Activated CD4-positive, alpha-beta memory T cell treated with anti-CD3 and anti-CD28 coated beads, Interleukin-2, amount 10 ng/mL, durations not matched to agents 7 days and 5 days (primary cell): Measurements from ENCODE around the gene TMEM196. TPM values are rescaled to one million over a fixed set of nuclear protein-coding genes. Genes with fewer than 3 reads are reported as not detected.

ENCODE experiments used
- CTCF ChIA-PET: fragments of 350-600 bp; sonication (Branson Sonifier 250); formaldehyde crosslinking; loops from one replicate; lab custom pipeline; 2021; ENCODE audit warnings: antibody characterized with exemption, inconsistent platforms; lab: Charles Lee
- POLR2A ChIA-PET: fragments of 350-600 bp; sonication (Branson Sonifier 250); formaldehyde crosslinking; loops from one replicate; lab custom pipeline; 2021; ENCODE audit warnings: antibody characterized with exemption; lab: Charles Lee
- DNase-seq: peaks from one replicate; pipeline ENCODE4 v3.0.0-alpha.2; 2020
- H3K27ac Mint-ChIP-seq: one replicate; pipeline ENCODE4 v1.8.0; 2021; ENCODE audit warnings: mild to moderate bottlenecking, mixed read lengths
- H3K27me3 Mint-ChIP-seq: one replicate; pipeline ENCODE4 v1.8.0; 2021; ENCODE audit warnings: mixed read lengths
- H3K36me3 Mint-ChIP-seq: one replicate; pipeline ENCODE4 v1.8.0; 2021; ENCODE audit warnings: low read depth, mixed read lengths
- H3K4me1 Mint-ChIP-seq: one replicate; pipeline ENCODE4 v1.8.0; 2021; ENCODE audit warnings: mixed read lengths
- H3K4me3 Mint-ChIP-seq: one replicate; pipeline ENCODE4 v1.8.0; 2021; ENCODE audit warnings: mild to moderate bottlenecking, mixed read lengths
- H3K9me3 Mint-ChIP-seq: one replicate; pipeline ENCODE4 v1.8.0; 2021; ENCODE audit warnings: mixed read lengths
- total RNA-seq, 2 experiments: library from RNA; stranded (reverse); gene quantifications; one replicate each; pipeline ENCODE4 v1.2.3, GENCODE V29; 2021

Gene TMEM196
- not detected for total RNA-seq

- H3K4me1 Mint-ChIP-seq = peaks cover 3% of the 10 kb centered on the region
- ChIA-PET CTCF (interaction anchor here (1.0 kb wide), 1 partner anchor 19 kb away, joined by 3 read pairs; no protein-coding TSS in a partner anchor), POLR2A (no interaction called here)
- DNase-seq = no peak
- no peak within 1 kb of the TSS for H3K4me3 Mint-ChIP-seq
- H3K36me3 Mint-ChIP-seq = no peaks in the 10 kb centered on the region
- H3K27ac Mint-ChIP-seq = no peak within 1 kb of the TSS
- H3K9me3 Mint-ChIP-seq = no peaks in the 10 kb centered on the region
- peaks cover 26% of the 10 kb centered on the region for H3K27me3 Mint-ChIP-seq
Measured at GRCh38 chr7:19772841-19773760, at the start of gene TMEM196. TSS of gene TMEM196 (minus strand) at chr7:19773617. CDS start at chr7:19772696, 921 bp downstream.

GRCh38 chr7:19816128-19816527 lies 42.7 kb upstream of the TMEM196 start:
- H3K9me3 Mint-ChIP-seq = no peaks in the 10 kb centered on the region
- no peaks in the 10 kb centered on the region for H3K27me3 Mint-ChIP-seq

GRCh38 chr7:19815546-19815945 lies 42.1 kb upstream of the TMEM196 start:
- ChIA-PET POLR2A (no interaction called here), CTCF (no interaction called here)
- H3K27ac Mint-ChIP-seq = no peak overlapping the region
- no peak overlapping the region for H3K4me3 Mint-ChIP-seq
- no peaks in the 10 kb centered on the region for H3K36me3 Mint-ChIP-seq
- no peaks in the 10 kb centered on the region for H3K27me3 Mint-ChIP-seq
- no peaks in the 10 kb centered on the region for H3K9me3 Mint-ChIP-seq
- DNase-seq = no peak
- no peaks in the 10 kb centered on the region for H3K4me1 Mint-ChIP-seq

More at GRCh38 chr7:19816128-19816527, 42.7 kb upstream of the TMEM196 start:
- POLR2A ChIA-PET = no interaction called here
- Mint-ChIP-seq H3K27ac (no peak overlapping the region), H3K36me3 (no peaks in the 10 kb centered on the region), H3K4me3 (no peak overlapping the region), H3K4me1 (no peaks in the 10 kb centered on the region)
- CTCF ChIA-PET = no interaction called here
- no peak for DNase-seq

- CTCF ChIA-PET = no interaction called here
- POLR2A ChIA-PET = no interaction called here
- Mint-ChIP-seq H3K36me3 (no peaks in the 10 kb centered on the region), H3K4me3 (no peak overlapping the region), H3K9me3 (no peaks in the 10 kb centered on the region), H3K27ac (no peak overlapping the region), H3K4me1 (no peaks in the 10 kb centered on the region), H3K27me3 (no peaks in the 10 kb centered on the region)
- no peak for DNase-seq
Measured at GRCh38 chr7:19814776-19815175, 41.4 kb upstream of the TMEM196 start.

- H3K4me3 Mint-ChIP-seq = no peak overlapping the region
- H3K27ac Mint-ChIP-seq = no peak overlapping the region
- H3K27me3 Mint-ChIP-seq = no peaks in the 10 kb centered on the region
- no peak for DNase-seq
- H3K4me1 Mint-ChIP-seq = no peaks in the 10 kb centered on the region
- no peaks in the 10 kb centered on the region for H3K36me3 Mint-ChIP-seq
- no peaks in the 10 kb centered on the region for H3K9me3 Mint-ChIP-seq
- POLR2A ChIA-PET = no interaction called here
- CTCF ChIA-PET = no interaction called here
Measured at GRCh38 chr7:19811386-19811785, 38.0 kb upstream of the TMEM196 start.

GRCh38 chr7:19798986-19799385 lies 25.6 kb upstream of the TMEM196 start:
- Mint-ChIP-seq H3K36me3 (no peaks in the 10 kb centered on the region), H3K27ac (no peak overlapping the region), H3K9me3 (no peaks in the 10 kb centered on the region), H3K4me3 (no peak overlapping the region), H3K4me1 (no peaks in the 10 kb centered on the region), H3K27me3 (no peaks in the 10 kb centered on the region)
- CTCF ChIA-PET = no interaction called here
- no peak for DNase-seq
- POLR2A ChIA-PET = no interaction called here

GRCh38 chr7:19783541-19783940 lies 10.1 kb upstream of the TMEM196 start:
- Mint-ChIP-seq H3K9me3 (peaks cover 2% of the 10 kb centered on the region), H3K4me1 (no peaks in the 10 kb centered on the region), H3K4me3 (no peak overlapping the region), H3K27ac (no peak overlapping the region), H3K27me3 (no peaks in the 10 kb centered on the region), H3K36me3 (no peaks in the 10 kb centered on the region)
- DNase-seq = no peak
- CTCF ChIA-PET = no interaction called here
- POLR2A ChIA-PET = no interaction called here

- ChIA-PET POLR2A (no interaction called here), CTCF (no interaction called here)
- no peak for DNase-seq
- no peaks in the 10 kb centered on the region for H3K9me3 Mint-ChIP-seq
- H3K27ac Mint-ChIP-seq = no peak overlapping the region
- peaks cover 3% of the 10 kb centered on the region for H3K4me1 Mint-ChIP-seq
- H3K27me3 Mint-ChIP-seq = peaks cover 23% of the 10 kb centered on the region
- H3K4me3 Mint-ChIP-seq = no peak overlapping the region
- H3K36me3 Mint-ChIP-seq = no peaks in the 10 kb centered on the region
Measured at GRCh38 chr7:19776981-19777380, 3.6 kb upstream of the TMEM196 start.

GRCh38 chr7:19775578-19775977 lies 2.2 kb upstream of the TMEM196 start:
- no peak overlapping the region for H3K4me3 Mint-ChIP-seq

GRCh38 chr7:19772306-19772705 lies 1.1 kb downstream of the TMEM196 start:
- Mint-ChIP-seq H3K36me3 (no peaks in the 10 kb centered on the region), H3K9me3 (no peaks in the 10 kb centered on the region), H3K4me3 (no peak overlapping the region), H3K27ac (no peak overlapping the region), H3K4me1 (peaks cover 3% of the 10 kb centered on the region), H3K27me3 (peaks cover 26% of the 10 kb centered on the region)
- DNase-seq = no peak
- ChIA-PET POLR2A (no interaction called here), CTCF (interaction anchor here (1.0 kb wide), 1 partner anchor 19 kb away, joined by 3 read pairs; no protein-coding TSS in a partner anchor)

More at GRCh38 chr7:19775578-19775977, 2.2 kb upstream of the TMEM196 start:
- Mint-ChIP-seq H3K36me3 (no peaks in the 10 kb centered on the region), H3K4me1 (peaks cover 3% of the 10 kb centered on the region), H3K27me3 (peaks cover 26% of the 10 kb centered on the region), H3K9me3 (no peaks in the 10 kb centered on the region), H3K27ac (no peak overlapping the region)
- CTCF ChIA-PET = no interaction called here
- DNase-seq = no peak
- POLR2A ChIA-PET = no interaction called here

GRCh38 chr7:19762631-19763030 lies 10.8 kb downstream of the TMEM196 start:
- DNase-seq = no peak
- H3K27me3 Mint-ChIP-seq = no peaks in the 10 kb centered on the region
- H3K4me3 Mint-ChIP-seq = no peak overlapping the region
- H3K4me1 Mint-ChIP-seq = no peaks in the 10 kb centered on the region
- POLR2A ChIA-PET = no interaction called here
- H3K27ac Mint-ChIP-seq = no peak overlapping the region
- no peaks in the 10 kb centered on the region for H3K9me3 Mint-ChIP-seq
- no peaks in the 10 kb centered on the region for H3K36me3 Mint-ChIP-seq
- CTCF ChIA-PET = interaction anchor here (0.9 kb wide), 1 partner anchor 836 kb away, joined by 3 read pairs; no protein-coding TSS in a partner anchor

- no peak overlapping the region for H3K4me3 Mint-ChIP-seq
- DNase-seq = no peak
- CTCF ChIA-PET = interaction anchor here (0.8 to 2.1 kb wide), 5 partner anchors 11 to 844 kb away, joined by 3 to 7 read pairs (median 4); partner anchors contain the start of gene POLR1F
- no peaks in the 10 kb centered on the region for H3K27me3 Mint-ChIP-seq
- H3K4me1 Mint-ChIP-seq = no peaks in the 10 kb centered on the region
- H3K36me3 Mint-ChIP-seq = no peaks in the 10 kb centered on the region
- H3K9me3 Mint-ChIP-seq = no peaks in the 10 kb centered on the region
- POLR2A ChIA-PET = no interaction called here
- no peak overlapping the region for H3K27ac Mint-ChIP-seq
Measured at GRCh38 chr7:19754521-19755116, 18.8 kb downstream of the TMEM196 start.

- no peak overlapping the region for H3K4me3 Mint-ChIP-seq
- no peaks in the 10 kb centered on the region for H3K4me1 Mint-ChIP-seq
- ChIA-PET POLR2A (no interaction called here), CTCF (interaction anchor here (0.6 to 1.4 kb wide), 2 partner anchors 38 to 1006 kb away, joined by 3 read pairs; no protein-coding TSS in a partner anchor)
- no peaks in the 10 kb centered on the region for H3K27me3 Mint-ChIP-seq
- H3K9me3 Mint-ChIP-seq = no peaks in the 10 kb centered on the region
- H3K36me3 Mint-ChIP-seq = no peaks in the 10 kb centered on the region
- no peak overlapping the region for H3K27ac Mint-ChIP-seq
- no peak for DNase-seq
Measured at GRCh38 chr7:19752020-19752419, 21.4 kb downstream of the TMEM196 start.
